Spleen (tissue), 7 donors: ENCODE data around the gene PSG6.

Experiments
- POLR2AphosphoS5 ChIP-seq, 3 donors: sonication (generic); formaldehyde crosslinking; IDR thresholded peaks; one replicate each; pipeline ENCODE4 v1.5.1; 2017; ENCODE audit warnings: antibody characterized with exemption in 3 of 3
- TF ChIP-seq, protein P1 (sequence below), 11 experiments: fragments of 200-600 bp in 7 of 11; fragments of 450-650 bp in 4 of 11; sonication (generic) in 4 of 11; IDR thresholded peaks in 8 of 11; conservative IDR thresholded peaks in 3 of 11; 1 replicate in 7 of 11; 2 replicates in 4 of 11; pipeline versions ENCODE4 v1.4.0 to v1.8.0; 2016 to 2021; ENCODE audit warnings: antibody characterized with exemption in 11 of 11, inconsistent platforms in 4 of 11, mild to moderate bottlenecking in 1 of 11
- donor health status: DM: no; HTN: no; CAD: no; lungs with moderate emphysema.
- donor health status: DM: no; HTN: no; CAD: no.
- donor health status: DM: no; HTN: no; CAD: no.

- TF ChIP-seq, protein P1, sequence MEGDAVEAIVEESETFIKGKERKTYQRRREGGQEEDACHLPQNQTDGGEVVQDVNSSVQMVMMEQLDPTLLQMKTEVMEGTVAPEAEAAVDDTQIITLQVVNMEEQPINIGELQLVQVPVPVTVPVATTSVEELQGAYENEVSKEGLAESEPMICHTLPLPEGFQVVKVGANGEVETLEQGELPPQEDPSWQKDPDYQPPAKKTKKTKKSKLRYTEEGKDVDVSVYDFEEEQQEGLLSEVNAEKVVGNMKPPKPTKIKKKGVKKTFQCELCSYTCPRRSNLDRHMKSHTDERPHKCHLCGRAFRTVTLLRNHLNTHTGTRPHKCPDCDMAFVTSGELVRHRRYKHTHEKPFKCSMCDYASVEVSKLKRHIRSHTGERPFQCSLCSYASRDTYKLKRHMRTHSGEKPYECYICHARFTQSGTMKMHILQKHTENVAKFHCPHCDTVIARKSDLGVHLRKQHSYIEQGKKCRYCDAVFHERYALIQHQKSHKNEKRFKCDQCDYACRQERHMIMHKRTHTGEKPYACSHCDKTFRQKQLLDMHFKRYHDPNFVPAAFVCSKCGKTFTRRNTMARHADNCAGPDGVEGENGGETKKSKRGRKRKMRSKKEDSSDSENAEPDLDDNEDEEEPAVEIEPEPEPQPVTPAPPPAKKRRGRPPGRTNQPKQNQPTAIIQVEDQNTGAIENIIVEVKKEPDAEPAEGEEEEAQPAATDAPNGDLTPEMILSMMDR (IDR thresholded peaks at IDR 0.05 in 8 of 11, conservative IDR thresholded peaks at IDR 0.05 in 3 of 11): no peak
- TF ChIP-seq POLR2AphosphoS5 (IDR thresholded peaks at IDR 0.05): no peak
Measured at GRCh38 chr19:42961119-42961518, 43.4 kb upstream of the PSG6 start.
